ENCODE results near the gene LOXL3.

LOXL3 gene

GRCh38 chr2:74597410-74597809 lies 43.7 kb upstream of the LOXL3 start:
- H3K27ac ChIP-seq (ENCODE audit: low read length) = no peak overlapping the region

GRCh38 chr2:74596584-74596983 lies 42.8 kb upstream of the LOXL3 start:
- Histone ChIP-seq H3K4me3 (ENCODE audit: low read length) (no peak overlapping the region), H3K79me2 (ENCODE audit: low read length) (no peaks in the 10 kb centered on the region), H3K36me3 (replicated peaks; ENCODE audit: insufficient read depth, low read length) (no peaks in the 10 kb centered on the region), H3K9me2 (replicated peaks; ENCODE audit: insufficient read depth, low read length) (no peaks in the 10 kb centered on the region), H3K9ac (ENCODE audit: low read length) (no peak overlapping the region), H3K4me1 (ENCODE audit: low read length) (no peaks in the 10 kb centered on the region), H2AFZ (ENCODE audit: low read length) (no peak overlapping the region), H3F3A (ENCODE audit: insufficient read depth, low read length) (no peaks in the 10 kb centered on the region), H3K9me3 (replicated peaks; ENCODE audit: insufficient read depth, low read length) (no peaks in the 10 kb centered on the region), H3K4me2 (ENCODE audit: low read depth, low read length) (no peak overlapping the region), H4K20me1 (ENCODE audit: insufficient read depth, low read length) (no peaks in the 10 kb centered on the region), H3K27ac (ENCODE audit: low read length) (no peak overlapping the region), H3K27me3 (replicated peaks; ENCODE audit: insufficient read depth, low read length) (no peaks in the 10 kb centered on the region)
- no peak for TF ChIP-seq CTCF (IDR thresholded peaks at IDR 0.05; ENCODE audit: low read length)
- TF ChIP-seq EZH2 (optimal IDR thresholded peaks at IDR 0.05; ENCODE audit: low read depth, low read length) = no peak
- no peak for TF ChIP-seq EZH2phosphoT487 (IDR thresholded peaks at IDR 0.05; ENCODE audit: low read length)
- no peak for DNase-seq

More at GRCh38 chr2:74597410-74597809, 43.7 kb upstream of the LOXL3 start:
- no peak for DNase-seq
- H3K9me3 ChIP-seq (replicated peaks; ENCODE audit: insufficient read depth, low read length) = no peaks in the 10 kb centered on the region
- H3K4me3 ChIP-seq (ENCODE audit: low read length) = no peak overlapping the region
- no peaks in the 10 kb centered on the region for H3K4me1 ChIP-seq (ENCODE audit: low read length)
- H3F3A ChIP-seq (ENCODE audit: insufficient read depth, low read length) = no peaks in the 10 kb centered on the region
- H3K9ac ChIP-seq (ENCODE audit: low read length) = no peak overlapping the region
- H3K27me3 ChIP-seq (replicated peaks; ENCODE audit: insufficient read depth, low read length) = no peaks in the 10 kb centered on the region
- H3K36me3 ChIP-seq (replicated peaks; ENCODE audit: insufficient read depth, low read length) = no peaks in the 10 kb centered on the region
- no peak overlapping the region for H3K4me2 ChIP-seq (ENCODE audit: low read depth, low read length)
- H3K79me2 ChIP-seq (ENCODE audit: low read length) = no peaks in the 10 kb centered on the region
- TF ChIP-seq EZH2 (optimal IDR thresholded peaks at IDR 0.05; ENCODE audit: low read depth, low read length) = no peak
- no peak for TF ChIP-seq CTCF (IDR thresholded peaks at IDR 0.05; ENCODE audit: low read length)
- TF ChIP-seq EZH2phosphoT487 (IDR thresholded peaks at IDR 0.05; ENCODE audit: low read length) = no peak
- H2AFZ ChIP-seq (ENCODE audit: low read length) = no peak overlapping the region
- no peaks in the 10 kb centered on the region for H4K20me1 ChIP-seq (ENCODE audit: insufficient read depth, low read length)
- H3K9me2 ChIP-seq (replicated peaks; ENCODE audit: insufficient read depth, low read length) = no peaks in the 10 kb centered on the region

GRCh38 chr2:74593826-74594772 lies 40.4 kb upstream of the LOXL3 start:
- H2AFZ ChIP-seq (ENCODE audit: low read length) = no peak overlapping the region
- H3K36me3 ChIP-seq (replicated peaks; ENCODE audit: insufficient read depth, low read length) = no peaks in the 10 kb centered on the region
- no peak overlapping the region for H3K4me2 ChIP-seq (ENCODE audit: low read depth, low read length)
- H3K79me2 ChIP-seq (ENCODE audit: low read length) = no peaks in the 10 kb centered on the region
- no peak overlapping the region for H3K4me3 ChIP-seq (ENCODE audit: low read length)
- H3K9me2 ChIP-seq (replicated peaks; ENCODE audit: insufficient read depth, low read length) = no peaks in the 10 kb centered on the region
- no peak for DNase-seq
- no peaks in the 10 kb centered on the region for H3K9me3 ChIP-seq (replicated peaks; ENCODE audit: insufficient read depth, low read length)
- no peaks in the 10 kb centered on the region for H3K4me1 ChIP-seq (ENCODE audit: low read length)
- no peaks in the 10 kb centered on the region for H3F3A ChIP-seq (ENCODE audit: insufficient read depth, low read length)
- H3K9ac ChIP-seq (ENCODE audit: low read length) = no peak overlapping the region
- TF ChIP-seq CTCF (IDR thresholded peaks at IDR 0.05; ENCODE audit: low read length) = no peak
- no peak for TF ChIP-seq EZH2phosphoT487 (IDR thresholded peaks at IDR 0.05; ENCODE audit: low read length)
- no peak for TF ChIP-seq EZH2 (optimal IDR thresholded peaks at IDR 0.05; ENCODE audit: low read depth, low read length)
- no peak overlapping the region for H3K27ac ChIP-seq (ENCODE audit: low read length)
- no peaks in the 10 kb centered on the region for H4K20me1 ChIP-seq (ENCODE audit: insufficient read depth, low read length)
- no peaks in the 10 kb centered on the region for H3K27me3 ChIP-seq (replicated peaks; ENCODE audit: insufficient read depth, low read length)
